GM12892 (cell line): ENCODE results near the gene RBFOX1.

Source experiments
- POLR2A ChIP-seq: IDR thresholded peaks from 2 replicates; pipeline ENCODE4 v1.6.1; 2011; ENCODE audit warnings: low read depth, low read length, control low read depth
- POLR2AphosphoS5 ChIP-seq: IDR thresholded peaks from 2 replicates; pipeline ENCODE4 v1.6.1; 2011; ENCODE audit warnings: low read depth, low read length, control low read depth
- TAF1 ChIP-seq: IDR thresholded peaks from 2 replicates; pipeline ENCODE4 v1.6.1; 2011; ENCODE audit warnings: low read depth, mild to moderate bottlenecking, control low read depth, low read length, borderline replicate concordance

DNA sequence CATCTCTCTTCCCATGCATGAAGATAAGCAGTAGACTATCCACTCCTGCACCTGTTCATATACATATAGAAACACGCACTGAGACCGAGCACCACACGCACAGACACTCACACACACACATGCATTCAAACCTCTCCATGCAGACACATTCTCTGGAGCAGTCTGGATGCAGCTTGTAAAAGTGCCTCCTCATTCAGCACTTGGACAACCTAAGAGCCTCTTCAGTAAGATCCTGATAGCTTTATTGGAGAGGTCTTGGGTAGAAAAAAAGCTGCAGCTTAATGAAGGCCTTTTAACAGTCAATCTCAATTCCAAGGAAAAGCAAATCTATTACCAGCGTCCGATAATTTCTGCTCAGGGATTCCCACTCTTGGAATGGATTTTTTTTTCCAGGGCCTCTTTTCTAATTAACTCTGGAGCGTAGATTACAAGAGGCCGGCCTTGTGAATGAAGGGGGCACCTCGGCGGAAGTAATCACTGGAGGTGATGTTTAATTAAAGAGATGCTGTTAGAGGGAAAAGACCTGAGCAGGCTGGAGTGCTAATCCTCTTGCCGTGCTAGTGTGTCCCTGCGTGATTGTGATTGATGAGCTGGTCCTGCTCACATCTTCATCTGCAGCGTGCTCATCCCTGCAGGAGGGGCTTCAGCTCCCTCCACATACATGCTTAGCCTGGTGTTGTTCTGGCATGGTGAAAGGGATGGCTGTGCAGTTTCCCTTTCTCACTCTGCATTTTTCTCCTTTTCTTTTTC, 155.1 kb downstream of the RBFOX1 start:
- no peak for TF ChIP-seq POLR2AphosphoS5
- no peak for TF ChIP-seq POLR2A
- no peak for TF ChIP-seq TAF1
